GM06990 (cell line): ENCODE data around the gene KCNH5.

Experiments
- DNase-seq: peaks from one replicate; pipeline ENCODE4 v3.0.0-alpha.2; 2011; ENCODE audit not compliant: insufficient read length; ENCODE audit errors: extremely low read depth
- H3K27me3 ChIP-seq: replicated peaks from 2 replicates; pipeline ENCODE4 v1.6.0; 2011; ENCODE audit warnings: low read length; ENCODE audit not compliant: control insufficient read depth, insufficient read depth
- H3K36me3 ChIP-seq: 2 replicates; pipeline ENCODE4 v1.5.1; 2011; ENCODE audit warnings: low read length; ENCODE audit not compliant: control insufficient read depth, insufficient read depth
- H3K4me3 ChIP-seq: replicated peaks from 2 replicates; pipeline ENCODE4 v1.5.1; 2011; ENCODE audit warnings: low read depth, mild to moderate bottlenecking, control low read depth, low read length
- CTCF ChIP-seq: IDR thresholded peaks from 2 replicates; pipeline ENCODE4 v1.5.1; 2011; ENCODE audit warnings: low read length, control low read depth, mild to moderate bottlenecking, inconsistent platforms; ENCODE audit not compliant: insufficient read depth, poor library complexity, severe bottlenecking

The KCNH5 gene

DNA sequence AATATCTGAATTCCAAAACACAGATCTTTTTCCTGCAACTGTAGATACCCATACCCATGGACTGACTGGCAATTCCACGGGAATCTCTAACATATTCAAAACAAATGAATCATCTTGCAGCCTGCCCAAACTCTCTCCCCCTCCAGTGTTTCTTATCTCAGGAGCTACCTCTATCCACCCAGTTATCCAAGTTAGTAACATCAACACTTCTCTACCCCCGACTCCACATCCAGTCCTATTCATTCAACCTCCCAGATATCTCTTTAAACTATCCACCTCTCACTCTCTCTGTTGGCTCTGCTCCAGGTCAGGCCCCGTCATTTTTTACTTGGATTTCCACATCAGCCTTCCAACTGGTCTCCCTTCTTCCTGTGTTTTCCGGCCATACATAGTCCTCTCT lies 6.7 kb upstream of the KCNH5 start:
- H3K36me3 ChIP-seq: no peaks in the 10 kb centered on the region
- no peaks in the 10 kb centered on the region for H3K27me3 ChIP-seq
- no peak overlapping the region for H3K4me3 ChIP-seq
- no peak for DNase-seq
- TF ChIP-seq CTCF: no peak

- no peaks in the 10 kb centered on the region for H3K27me3 ChIP-seq
- no peak for TF ChIP-seq CTCF
- no peak for DNase-seq
- no peak overlapping the region for H3K4me3 ChIP-seq
- no peaks in the 10 kb centered on the region for H3K36me3 ChIP-seq
Measured at GRCh38 chr14:63051301-63051700, 6.0 kb upstream of the KCNH5 start.

DNA sequence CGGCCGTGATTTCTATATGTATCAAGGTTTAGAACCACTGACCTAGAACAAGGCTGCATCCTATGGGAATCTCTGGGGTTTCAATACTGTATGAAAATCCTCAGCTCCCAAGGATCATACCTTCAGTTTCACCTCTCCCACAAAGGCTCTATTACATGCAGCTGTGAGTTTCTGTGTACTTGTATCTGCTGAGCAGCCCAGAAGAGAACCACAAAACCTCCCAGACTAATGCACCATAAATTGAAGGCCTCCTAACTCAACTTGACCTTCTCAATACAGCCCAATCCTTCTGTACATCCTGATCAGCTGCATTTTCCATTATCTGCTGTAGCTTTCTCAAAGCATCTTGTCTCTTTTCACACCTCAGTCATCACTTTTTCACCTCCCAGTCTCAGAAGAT lies 5.4 kb upstream of the KCNH5 start:
- Histone ChIP-seq H3K36me3 (no peaks in the 10 kb centered on the region), H3K4me3 (no peak overlapping the region), H3K27me3 (no peaks in the 10 kb centered on the region; the same call in 1 of the 2 replicates)
- no peak for DNase-seq
- no peak for TF ChIP-seq CTCF

DNA sequence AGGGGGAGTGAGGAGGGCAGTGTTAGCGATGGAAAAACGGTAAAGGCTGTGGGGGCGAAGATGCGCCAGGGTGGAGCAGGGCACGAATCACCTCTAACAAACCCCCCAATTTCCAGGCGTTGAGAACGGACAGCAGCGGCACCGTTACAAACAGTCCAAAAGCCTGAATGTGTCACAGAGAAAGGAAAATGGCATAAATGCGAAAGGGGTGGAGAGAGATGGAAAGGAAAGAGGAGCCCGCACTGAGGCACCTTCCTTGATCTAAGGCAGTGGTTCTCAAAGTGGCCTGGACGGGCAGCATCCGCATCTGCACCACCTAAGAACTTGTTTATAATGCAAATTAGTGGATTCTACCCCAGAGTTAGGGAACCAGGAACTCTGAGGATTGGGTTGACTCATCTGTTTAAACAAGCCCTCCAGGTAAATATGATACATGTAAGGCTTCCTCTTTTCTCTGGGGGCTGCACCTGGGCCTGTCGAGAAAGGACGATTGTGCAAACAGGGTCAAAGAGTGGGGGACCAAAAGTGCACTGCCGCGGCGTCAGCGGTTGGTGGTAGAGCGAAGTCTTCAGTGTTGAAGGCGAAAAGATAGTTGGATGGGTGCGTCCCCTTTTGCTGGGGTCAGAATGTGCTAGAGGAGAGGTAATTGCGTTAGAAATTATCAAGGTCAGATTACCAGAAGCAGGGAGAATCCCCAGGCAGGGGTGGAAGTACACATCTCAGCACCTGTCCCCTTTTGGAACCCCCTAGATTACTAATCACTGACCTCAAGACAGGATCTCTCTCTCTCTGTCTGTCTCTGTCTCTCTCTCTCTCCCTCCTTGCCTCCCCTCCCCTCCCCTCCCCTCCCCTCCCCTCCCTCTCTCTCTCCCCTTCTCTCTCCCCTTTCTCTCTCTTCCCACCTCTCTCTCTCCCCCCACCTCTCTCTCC lies 1.3 kb upstream of the KCNH5 start:
- TF ChIP-seq CTCF: no peak
- no peaks in the 10 kb centered on the region; the same call in 1 of the 2 replicates for H3K27me3 ChIP-seq
- DNase-seq: no peak
- no peak overlapping the region for H3K4me3 ChIP-seq
- H3K36me3 ChIP-seq: no peaks in the 10 kb centered on the region

- H3K4me3 ChIP-seq: no peak overlapping the region
- H3K36me3 ChIP-seq: no peaks in the 10 kb centered on the region
- no peaks in the 10 kb centered on the region; the same call in 1 of the 2 replicates for H3K27me3 ChIP-seq
- no peak for TF ChIP-seq CTCF
- DNase-seq: no peak
Measured at GRCh38 chr14:63045612-63046320, 508 bp upstream of the KCNH5 start.
